PC-9 (cell line): ENCODE measurements around the gene MAP4. TPM values are rescaled to one million over a fixed set of nuclear protein-coding genes. Genes with fewer than 3 reads are reported as not detected.

Experiments used
- BruUV-seq: library from RNA; stranded (reverse); fragments of 400-500 nt; replicated peaks from 2 replicates; lab custom pipeline; 2021; lab: Mats Ljungman, UMichigan
- CTCF ChIA-PET: fragments of 300-600 bp; sonication (Branson Sonifier 250); formaldehyde crosslinking; loops from one replicate; lab custom pipeline; 2022; ENCODE audit warnings: antibody characterized with exemption; lab: Charles Lee
- POLR2A ChIA-PET: fragments of 300-600 bp; sonication (Branson Sonifier 250); formaldehyde crosslinking; loops from one replicate; lab custom pipeline; 2022; ENCODE audit warnings: antibody characterized with exemption; ENCODE audit not compliant: unreplicated experiment; lab: Charles Lee
- DNase-seq, 2 experiments: peaks; one replicate each; pipeline versions ENCODE4 v3.0.0 to v3.0.0-alpha.2; 2015 to 2022; ENCODE audit warnings: mixed read lengths in 1 of 2
- H2AFZ ChIP-seq: fragments of 200-600 bp; sonication (generic); 2 replicates; pipeline ENCODE4 v1.8.1; 2017; ENCODE audit warnings: antibody characterized with exemption
- H3F3A ChIP-seq: fragments of 200-600 bp; sonication (generic); 2 replicates; pipeline ENCODE4 v1.8.1; 2017; ENCODE audit warnings: antibody characterized with exemption, mild to moderate bottlenecking, low read depth; ENCODE audit not compliant: insufficient read depth
- H3K27ac ChIP-seq: fragments of 200-600 bp; sonication (generic); 2 replicates; pipeline ENCODE4 v1.6.1; 2016; ENCODE audit warnings: mixed run types
- H3K27me3 ChIP-seq: fragments of 200-600 bp; sonication (generic); 2 replicates; pipeline ENCODE4 v1.6.1; 2016; ENCODE audit warnings: low read depth, mixed run types; ENCODE audit not compliant: insufficient read depth
- H3K36me3 ChIP-seq: fragments of 200-600 bp; sonication (generic); 2 replicates; pipeline ENCODE4 v1.6.1; 2016; ENCODE audit warnings: low read depth, mixed run types
- H3K4me1 ChIP-seq: fragments of 200-600 bp; sonication (generic); replicated peaks from 2 replicates; pipeline ENCODE4 v1.6.1; 2016; ENCODE audit warnings: mixed run types; ENCODE audit not compliant: insufficient read depth
- H3K4me2 ChIP-seq: fragments of 200-600 bp; sonication (generic); 2 replicates; pipeline ENCODE4 v1.6.1; 2017; ENCODE audit warnings: mixed run types
- H3K4me3 ChIP-seq: fragments of 200-600 bp; sonication (generic); 2 replicates; pipeline ENCODE4 v1.6.1; 2016; ENCODE audit warnings: mixed run types
- H3K79me2 ChIP-seq: fragments of 200-600 bp; sonication (generic); 2 replicates; pipeline ENCODE4 v1.6.1; 2017; ENCODE audit warnings: low read depth, mixed run types
- H3K9me2 ChIP-seq: fragments of 200-600 bp; sonication (generic); 2 replicates; pipeline ENCODE4 v1.8.1; 2017; ENCODE audit warnings: mild to moderate bottlenecking; ENCODE audit not compliant: insufficient read depth
- H3K9me3 ChIP-seq: fragments of 200-600 bp; sonication (generic); 2 replicates; pipeline ENCODE4 v1.8.1; 2016; ENCODE audit warnings: low read depth; ENCODE audit not compliant: insufficient read depth
- H4K20me1 ChIP-seq: fragments of 200-600 bp; sonication (generic); 2 replicates; pipeline ENCODE4 v1.8.1; 2017; ENCODE audit not compliant: insufficient read depth
- EZH2 ChIP-seq: fragments of 200-600 bp; sonication (generic); IDR thresholded peaks from 2 replicates; pipeline ENCODE4 v1.8.0; 2017; ENCODE audit warnings: antibody characterized with exemption, low read depth
- intact Hi-C: fragments of 100-400 bp; cut with micrococcal nuclease; formaldehyde crosslinking; loops from one replicate; pipeline ENCODE4 v1.10.0; 2022; ENCODE audit not compliant: unreplicated experiment
- total RNA-seq: library from RNA; stranded (reverse); gene quantifications from 2 replicates; pipeline ENCODE4 v1.2.3, GENCODE V29; 2021
- TF ChIP-seq, protein P1 (sequence below): fragments of 200-600 bp; sonication (generic); conservative IDR thresholded peaks from 2 replicates; pipeline ENCODE4 v1.6.1; 2017; ENCODE audit warnings: mixed run types, antibody characterized with exemption, mild to moderate bottlenecking, moderate library complexity

Gene MAP4
- total RNA-seq, 1 experiment from 2014 or later, result 187 TPM

DNA sequence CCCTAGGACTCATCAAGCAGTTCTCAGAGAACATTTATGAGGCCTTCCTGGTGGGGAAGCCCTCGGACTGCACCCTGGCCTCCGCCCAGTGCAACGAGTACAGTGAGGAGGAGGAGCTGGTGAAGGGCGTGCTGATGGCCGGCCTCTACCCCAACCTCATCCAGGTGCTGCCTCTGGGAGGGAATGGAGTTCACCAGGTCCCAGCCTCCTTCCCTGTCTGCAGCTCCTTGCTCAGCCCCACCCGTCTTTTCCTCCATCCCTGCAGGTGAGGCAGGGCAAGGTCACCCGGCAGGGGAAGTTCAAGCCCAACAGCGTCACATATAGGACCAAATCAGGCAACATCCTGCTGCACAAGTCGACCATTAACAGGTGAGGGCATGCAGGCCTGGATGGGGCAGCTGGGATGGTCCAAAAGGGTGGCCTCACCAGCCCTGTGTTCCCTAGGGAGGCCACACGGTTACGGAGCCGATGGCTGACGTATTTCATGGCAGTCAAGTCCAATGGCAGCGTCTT, 167.0 kb downstream of the MAP4 start:
- TSS peak; percentile 5 for BruUV-seq
- Histone ChIP-seq H3K9me2 (no peaks in the 10 kb centered on the region), H3K9me3 (no peaks in the 10 kb centered on the region), H3K27me3 (no peaks in the 10 kb centered on the region), H3K79me2 (no peaks in the 10 kb centered on the region), H3K36me3 (no peaks in the 10 kb centered on the region), H4K20me1 (peaks cover 6% of the 10 kb centered on the region; the same call in 1 of the 2 replicates), H3K4me2 (no peak overlapping the region), H3K4me3 (no peak overlapping the region), H3F3A (peaks cover 20% of the 10 kb centered on the region; the same call in 1 of the 2 replicates), H3K4me1 (no peaks in the 10 kb centered on the region), H3K27ac (no peak overlapping the region), H2AFZ (no peak overlapping the region)
- TF ChIP-seq, protein P1, sequence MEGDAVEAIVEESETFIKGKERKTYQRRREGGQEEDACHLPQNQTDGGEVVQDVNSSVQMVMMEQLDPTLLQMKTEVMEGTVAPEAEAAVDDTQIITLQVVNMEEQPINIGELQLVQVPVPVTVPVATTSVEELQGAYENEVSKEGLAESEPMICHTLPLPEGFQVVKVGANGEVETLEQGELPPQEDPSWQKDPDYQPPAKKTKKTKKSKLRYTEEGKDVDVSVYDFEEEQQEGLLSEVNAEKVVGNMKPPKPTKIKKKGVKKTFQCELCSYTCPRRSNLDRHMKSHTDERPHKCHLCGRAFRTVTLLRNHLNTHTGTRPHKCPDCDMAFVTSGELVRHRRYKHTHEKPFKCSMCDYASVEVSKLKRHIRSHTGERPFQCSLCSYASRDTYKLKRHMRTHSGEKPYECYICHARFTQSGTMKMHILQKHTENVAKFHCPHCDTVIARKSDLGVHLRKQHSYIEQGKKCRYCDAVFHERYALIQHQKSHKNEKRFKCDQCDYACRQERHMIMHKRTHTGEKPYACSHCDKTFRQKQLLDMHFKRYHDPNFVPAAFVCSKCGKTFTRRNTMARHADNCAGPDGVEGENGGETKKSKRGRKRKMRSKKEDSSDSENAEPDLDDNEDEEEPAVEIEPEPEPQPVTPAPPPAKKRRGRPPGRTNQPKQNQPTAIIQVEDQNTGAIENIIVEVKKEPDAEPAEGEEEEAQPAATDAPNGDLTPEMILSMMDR, result no peak
- intact Hi-C loops, result no loop called here
- POLR2A ChIA-PET, result no interaction called here
- no peak for DNase-seq
- CTCF ChIA-PET, result no interaction called here

DNA sequence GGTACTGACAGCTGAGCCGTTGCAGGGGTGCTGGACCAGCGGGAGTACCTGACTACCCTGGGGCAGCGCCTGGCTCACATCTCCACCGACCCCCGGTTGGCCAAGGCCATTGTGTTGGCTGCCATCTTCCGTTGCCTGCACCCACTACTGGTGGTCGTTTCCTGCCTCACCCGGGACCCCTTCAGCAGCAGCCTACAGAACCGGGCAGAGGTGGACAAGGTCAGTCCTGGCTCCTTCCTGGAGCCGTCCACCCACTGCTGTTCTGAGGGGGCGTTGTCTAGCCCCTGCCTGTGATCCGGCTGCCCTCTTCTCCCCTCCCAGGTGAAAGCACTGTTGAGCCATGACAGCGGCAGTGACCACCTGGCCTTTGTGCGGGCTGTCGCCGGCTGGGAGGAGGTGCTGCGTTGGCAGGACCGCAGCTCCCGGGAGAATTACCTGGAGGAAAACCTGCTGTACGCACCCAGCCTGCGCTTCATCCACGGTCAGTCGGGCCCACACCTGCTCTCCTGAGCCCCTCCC, 167.6 kb downstream of the MAP4 start:
- ChIA-PET CTCF (no interaction called here), POLR2A (no interaction called here)
- intact Hi-C loops, result no loop called here

DNA sequence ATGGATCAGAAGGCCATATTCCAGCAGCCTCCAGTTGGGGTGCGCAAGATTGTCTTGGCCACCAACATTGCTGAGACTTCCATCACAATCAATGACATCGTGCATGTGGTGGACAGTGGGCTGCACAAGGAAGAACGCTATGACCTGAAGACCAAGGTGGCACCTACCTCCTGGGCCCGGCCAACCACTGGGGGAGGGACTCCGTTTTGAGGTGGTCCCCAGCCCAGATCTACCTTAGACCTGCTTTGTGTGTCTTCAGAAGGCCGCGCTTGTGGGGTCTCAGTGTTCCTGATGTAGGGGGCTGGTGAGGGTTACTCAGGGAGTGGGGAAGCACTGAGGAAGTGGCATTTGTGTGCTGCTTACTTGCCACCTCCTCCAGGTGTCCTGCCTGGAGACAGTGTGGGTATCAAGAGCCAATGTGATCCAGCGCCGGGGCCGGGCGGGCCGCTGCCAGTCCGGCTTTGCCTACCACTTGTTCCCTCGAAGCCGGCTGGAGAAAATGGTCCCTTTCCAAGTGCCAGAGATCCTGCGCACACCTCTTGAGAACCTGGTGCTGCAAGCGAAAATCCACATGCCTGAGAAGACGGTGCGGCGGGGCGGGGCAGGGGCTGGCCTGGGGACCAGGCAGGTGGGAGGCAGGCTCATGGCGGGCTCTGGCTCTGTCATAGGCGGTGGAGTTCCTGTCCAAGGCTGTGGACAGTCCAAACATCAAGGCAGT, 168.3 kb downstream of the MAP4 start:
- no peak overlapping the region for H2AFZ ChIP-seq
- no peaks in the 10 kb centered on the region for H3K9me2 ChIP-seq
- POLR2A ChIA-PET, result no interaction called here
- no TSS peak for BruUV-seq
- DNase-seq, result no peak
- CTCF ChIA-PET, result no interaction called here
- intact Hi-C loops, result no loop called here
- TF ChIP-seq, protein P1, result no peak
- TF ChIP-seq EZH2, result no peak
- H3K27me3 ChIP-seq, result no peaks in the 10 kb centered on the region
- no peak overlapping the region for H3K27ac ChIP-seq
- no peak overlapping the region for H3K4me3 ChIP-seq
- H3K79me2 ChIP-seq, result no peaks in the 10 kb centered on the region
- peaks cover 20% of the 10 kb centered on the region; the same call in 1 of the 2 replicates for H3F3A ChIP-seq
- no peaks in the 10 kb centered on the region for H3K9me3 ChIP-seq
- peaks cover 6% of the 10 kb centered on the region; the same call in 1 of the 2 replicates for H4K20me1 ChIP-seq
- no peaks in the 10 kb centered on the region for H3K36me3 ChIP-seq
- H3K4me2 ChIP-seq, result no peak overlapping the region
- no peaks in the 10 kb centered on the region for H3K4me1 ChIP-seq

More for the DNA sequence above, 167.6 kb downstream of the MAP4 start:
- Histone ChIP-seq H4K20me1 (peaks cover 6% of the 10 kb centered on the region; the same call in 1 of the 2 replicates), H3K27ac (no peak overlapping the region), H3F3A (peaks cover 20% of the 10 kb centered on the region; the same call in 1 of the 2 replicates), H3K9me3 (no peaks in the 10 kb centered on the region), H3K4me3 (no peak overlapping the region), H3K4me1 (no peaks in the 10 kb centered on the region), H3K36me3 (no peaks in the 10 kb centered on the region), H2AFZ (no peak overlapping the region), H3K79me2 (no peaks in the 10 kb centered on the region), H3K9me2 (no peaks in the 10 kb centered on the region), H3K27me3 (no peaks in the 10 kb centered on the region), H3K4me2 (no peak overlapping the region)
- BruUV-seq, result no TSS peak
- DNase-seq, result no peak
- TF ChIP-seq EZH2, result no peak
- TF ChIP-seq, protein P1, result no peak
